ENCODE measurements around the gene PAPSS2.
"Not testable (repeated sequence)": the region's sequence is repeated elsewhere in the genome, so short reads cannot be mapped to it uniquely, and the experiment has no call there.

Gene PAPSS2

DNA sequence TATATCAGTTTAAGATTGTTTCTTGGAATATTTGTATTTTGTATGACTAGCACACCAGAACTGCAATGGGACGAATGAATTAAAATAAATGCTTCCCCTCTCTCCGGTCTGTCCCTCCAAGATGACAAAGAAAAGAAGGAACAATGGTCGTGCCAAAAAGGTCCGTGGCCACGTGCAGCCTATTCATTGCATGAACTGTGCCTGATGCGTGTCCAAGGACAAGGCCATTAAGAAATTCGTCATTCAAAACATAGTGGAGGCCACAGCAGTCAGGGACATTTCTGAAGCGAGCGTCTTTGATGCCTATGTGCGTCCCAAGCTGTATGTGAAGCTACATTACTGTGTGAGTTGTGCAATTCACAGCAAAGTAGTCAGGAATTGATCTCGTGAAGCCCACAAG, 17.2 kb upstream of the PAPSS2 start:
- no peak for DNase-seq (ENCODE audit: low read depth in 1 of 2, low spot score in 1 of 2)

DNA sequence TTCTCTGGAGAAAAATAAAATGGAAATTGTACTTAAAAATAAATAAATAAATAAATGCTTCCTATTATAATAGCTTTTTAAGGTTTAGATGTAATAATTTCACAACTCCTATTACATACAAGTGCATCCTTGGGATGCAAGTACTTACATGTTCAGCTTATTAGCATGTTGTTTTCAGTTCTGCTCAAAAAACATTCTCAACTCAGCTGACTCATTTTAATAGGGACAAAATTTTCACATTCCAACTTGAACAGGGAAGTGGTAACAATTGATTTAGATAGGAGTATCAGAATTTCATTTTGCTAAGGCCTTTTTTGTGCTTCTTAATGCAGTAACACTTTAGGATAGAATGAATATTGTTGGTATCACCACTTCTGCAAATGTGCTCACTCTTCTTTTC, 16.7 kb upstream of the PAPSS2 start:
- DNase-seq (ENCODE audit: low read depth in 1 of 2, low spot score in 1 of 2): no peak

DNA sequence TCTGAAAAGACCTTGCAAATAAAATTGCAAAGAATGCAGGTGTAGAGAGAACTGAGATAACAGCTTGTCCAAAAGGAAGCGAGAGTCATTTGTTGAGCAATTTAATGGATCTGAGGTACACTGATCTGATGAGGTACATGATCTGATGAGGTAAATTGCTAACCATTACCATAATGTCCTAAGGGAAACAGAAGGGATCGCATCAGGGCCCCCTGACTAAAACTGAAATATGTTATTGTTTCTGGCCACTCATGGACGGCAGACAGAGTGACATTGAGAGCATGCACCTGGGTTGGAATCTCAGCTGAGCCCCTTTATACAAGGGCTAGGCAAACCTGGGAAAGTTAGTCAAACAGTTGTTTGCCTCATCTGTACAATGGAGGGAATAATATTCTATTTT, 15.8 kb upstream of the PAPSS2 start:
- no peak for DNase-seq (ENCODE audit: low read depth in 1 of 2, low spot score in 1 of 2)

DNA sequence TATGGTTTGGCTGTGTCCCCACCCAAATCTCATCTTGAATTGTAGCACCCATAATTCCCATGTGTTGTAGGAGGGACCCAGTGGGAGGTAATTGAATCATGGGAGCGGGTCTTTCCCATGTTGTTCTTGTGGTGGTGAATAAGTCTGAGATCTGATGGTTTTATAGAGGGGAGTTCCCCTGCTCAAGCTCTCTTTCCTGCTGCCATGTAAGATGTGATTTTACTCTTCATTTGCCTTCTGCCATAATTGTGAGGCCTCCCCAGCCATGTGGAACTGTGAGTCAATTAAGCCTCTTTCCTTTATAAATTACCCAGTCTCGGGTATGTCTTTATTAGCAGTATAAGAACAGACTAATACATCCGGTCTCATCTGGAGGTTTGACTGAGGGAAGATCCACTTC, 15.2 kb upstream of the PAPSS2 start:
- not testable (repeated sequence) for DNase-seq (ENCODE audit: low read depth in 1 of 2, low spot score in 1 of 2)

DNA sequence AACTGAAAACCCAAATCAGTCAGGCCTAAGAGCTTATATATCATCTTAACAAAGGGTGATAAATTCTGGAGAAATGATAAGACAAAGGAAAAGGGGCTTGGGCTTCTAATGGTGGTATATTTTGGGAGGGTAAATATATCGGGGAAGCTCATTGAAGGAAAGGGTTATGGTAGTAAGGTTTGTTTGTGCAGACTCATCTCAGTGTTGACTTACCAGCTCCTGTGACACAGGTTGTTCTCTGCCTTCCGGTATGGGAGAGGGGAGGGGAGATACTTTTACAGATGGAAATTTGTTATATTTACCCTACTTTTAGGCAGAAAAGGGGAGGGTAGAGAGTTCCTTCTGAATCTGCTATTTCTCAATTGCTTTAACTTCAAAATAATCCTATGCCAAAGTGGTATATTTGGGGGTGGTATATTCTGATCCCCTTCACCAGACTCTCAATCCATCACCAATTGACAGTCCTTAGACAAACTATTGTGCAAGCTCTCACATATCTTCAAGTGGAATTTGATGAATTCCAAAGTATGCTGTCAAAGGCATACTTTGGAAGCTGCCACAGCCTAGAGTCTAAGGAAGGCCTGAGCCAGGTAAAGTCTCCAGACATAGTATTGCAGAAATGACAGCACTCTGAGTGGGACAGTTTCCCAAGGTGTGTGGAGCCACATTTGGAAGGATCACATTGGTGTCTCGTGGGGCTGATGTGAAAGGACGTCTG, 13.3 kb upstream of the PAPSS2 start:
- DNase-seq (ENCODE audit: low read depth in 1 of 2, low spot score in 1 of 2): no peak

DNA sequence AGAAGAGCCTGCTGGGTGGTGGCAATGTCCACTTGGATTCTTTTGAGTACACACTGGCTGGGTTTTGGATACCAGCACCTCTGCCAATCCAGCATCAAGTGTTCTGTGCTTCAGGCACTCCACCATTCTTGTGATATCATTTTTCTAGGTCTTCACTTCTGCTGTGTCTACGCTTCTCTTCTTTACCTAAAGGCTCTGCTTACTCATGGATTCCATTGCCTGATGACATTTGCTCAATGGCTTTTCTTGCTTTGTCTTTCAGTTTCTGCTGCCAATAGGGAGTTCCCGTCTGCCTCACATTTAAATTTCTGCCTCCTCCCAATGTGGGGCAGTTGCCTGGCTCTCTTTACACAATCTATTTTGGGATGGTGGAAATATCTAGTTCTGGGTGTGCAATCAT, 12.7 kb upstream of the PAPSS2 start:
- DNase-seq (ENCODE audit: low read depth in 1 of 2, low spot score in 1 of 2): no peak

DNA sequence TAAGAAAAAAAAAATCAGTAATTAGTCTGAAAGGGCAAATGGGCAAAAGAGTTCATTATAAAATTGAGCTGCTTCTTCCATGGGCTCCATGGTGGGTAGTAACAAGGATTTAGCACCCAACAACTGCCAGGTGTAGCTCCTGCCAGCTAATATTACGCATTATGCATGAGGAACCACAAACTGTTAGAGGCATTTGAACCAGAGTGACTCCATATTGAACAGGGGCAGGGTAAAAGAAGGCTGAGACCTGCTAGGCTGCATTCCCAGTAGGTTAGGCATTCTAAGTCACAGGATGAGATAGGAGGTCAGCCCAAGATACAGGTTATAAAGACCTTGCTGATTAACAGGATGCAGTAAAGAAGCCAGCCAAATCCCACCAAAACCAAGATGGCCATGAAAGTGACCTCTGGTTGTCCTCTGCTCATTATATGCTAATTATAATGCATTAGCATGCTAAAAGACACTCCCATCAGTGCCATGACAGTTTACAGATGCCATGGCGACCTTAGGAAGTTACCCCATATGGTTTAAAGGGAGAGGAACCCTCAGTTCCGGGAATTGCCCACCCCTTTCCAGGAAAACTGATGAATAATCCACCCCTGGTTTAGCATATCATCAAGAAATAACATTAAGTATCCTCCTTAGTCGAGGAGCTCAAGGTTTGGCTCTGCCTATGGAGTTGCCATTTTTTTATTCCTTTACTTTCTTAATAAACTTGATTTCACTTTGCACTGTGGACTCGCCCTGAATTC, 8.7 kb upstream of the PAPSS2 start:
- no peak for DNase-seq (ENCODE audit: low read depth in 1 of 2, low spot score in 1 of 2)

DNA sequence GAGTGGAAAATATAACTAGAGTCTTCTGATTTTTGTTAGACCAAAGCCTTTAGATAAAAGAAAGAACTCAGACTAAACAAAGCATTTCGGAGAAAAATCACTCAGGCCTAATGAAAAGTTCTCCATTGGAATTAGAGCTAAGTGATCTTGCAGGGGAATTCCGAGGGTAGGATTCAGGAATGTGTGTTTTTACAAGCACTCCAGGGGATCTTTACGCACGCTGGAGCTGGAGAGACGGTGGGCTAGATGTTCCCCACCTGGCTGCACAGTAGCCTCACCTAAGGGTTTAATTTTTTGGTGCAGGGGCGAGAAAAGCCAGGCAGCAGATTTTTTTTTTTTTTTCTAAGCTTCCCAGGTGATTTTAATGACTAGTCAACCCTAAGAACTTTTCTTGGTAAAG, 7.9 kb upstream of the PAPSS2 start:
- no peak for DNase-seq (ENCODE audit: low read depth in 1 of 2, low spot score in 1 of 2)

DNA sequence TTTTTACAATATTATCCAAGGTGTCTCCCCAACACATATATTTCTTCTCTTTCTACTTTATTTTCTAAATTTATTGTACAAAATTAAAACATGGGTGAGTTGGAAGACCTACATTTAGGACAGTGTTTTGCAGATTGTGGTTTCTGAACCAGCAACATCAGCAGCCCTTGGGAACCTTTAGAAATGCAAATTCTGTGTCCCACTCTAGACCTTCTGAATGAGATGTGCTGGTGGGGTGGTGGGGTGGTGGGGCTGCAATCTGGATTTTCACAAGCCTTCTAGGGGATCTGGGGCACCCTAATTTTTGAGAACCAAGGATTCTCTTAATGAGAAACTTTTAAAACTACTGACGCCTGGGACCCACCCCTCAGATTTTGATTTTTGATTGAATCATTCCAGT, 7.4 kb upstream of the PAPSS2 start:
- DNase-seq (ENCODE audit: low read depth in 1 of 2, low spot score in 1 of 2): no peak

DNA sequence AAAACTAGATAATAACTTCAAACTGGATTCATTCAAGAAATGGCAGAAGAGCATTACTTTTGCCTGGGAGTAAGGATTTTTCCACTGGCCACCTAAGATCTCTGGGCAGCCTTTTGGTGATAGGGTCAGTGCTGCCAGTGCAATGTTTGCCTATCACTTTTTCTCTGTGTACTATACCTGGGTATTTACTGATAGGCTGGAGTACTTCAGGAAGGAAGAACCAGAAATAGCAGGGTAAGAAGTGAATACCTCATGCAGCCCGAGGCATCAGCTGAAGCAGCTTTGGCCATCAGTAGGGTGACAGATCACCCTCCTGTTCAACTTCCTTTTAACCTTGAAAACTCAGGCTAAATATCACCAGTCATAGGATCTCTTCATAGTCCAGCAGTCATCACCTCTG, 5.5 kb upstream of the PAPSS2 start:
- no peak for DNase-seq (ENCODE audit: low read depth in 1 of 2, low spot score in 1 of 2)

DNA sequence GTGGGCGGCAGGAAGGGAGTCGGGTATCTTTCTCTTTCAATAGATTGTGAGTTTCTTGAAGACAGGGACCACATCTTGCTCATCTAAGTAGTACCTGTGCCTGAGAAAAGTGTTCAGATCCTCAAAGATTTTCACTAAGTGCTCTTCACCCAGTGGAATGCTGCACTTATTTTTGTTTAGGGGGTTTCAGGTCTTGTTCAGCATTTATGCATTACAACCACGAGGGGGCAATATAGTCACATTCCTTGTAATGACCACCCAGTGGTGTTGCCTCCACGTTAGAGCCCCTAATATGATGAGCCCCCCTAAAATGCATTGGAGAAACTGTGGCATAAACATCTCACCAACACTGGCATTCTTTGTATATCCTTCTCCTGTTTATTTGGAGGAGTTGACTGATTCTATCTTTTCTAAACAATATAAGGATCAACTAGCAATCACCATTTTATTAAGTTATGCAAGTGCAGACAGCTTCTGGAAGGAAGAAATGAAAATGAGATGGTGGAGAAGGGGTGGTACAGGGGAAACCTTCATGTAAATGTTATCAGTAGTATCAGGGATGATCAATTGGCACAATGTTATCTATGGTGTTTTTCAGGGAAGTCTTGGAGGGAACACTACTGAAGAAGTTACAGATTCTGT, 3.1 kb upstream of the PAPSS2 start:
- DNase-seq (ENCODE audit: low read depth in 1 of 2, low spot score in 1 of 2): no peak

DNA sequence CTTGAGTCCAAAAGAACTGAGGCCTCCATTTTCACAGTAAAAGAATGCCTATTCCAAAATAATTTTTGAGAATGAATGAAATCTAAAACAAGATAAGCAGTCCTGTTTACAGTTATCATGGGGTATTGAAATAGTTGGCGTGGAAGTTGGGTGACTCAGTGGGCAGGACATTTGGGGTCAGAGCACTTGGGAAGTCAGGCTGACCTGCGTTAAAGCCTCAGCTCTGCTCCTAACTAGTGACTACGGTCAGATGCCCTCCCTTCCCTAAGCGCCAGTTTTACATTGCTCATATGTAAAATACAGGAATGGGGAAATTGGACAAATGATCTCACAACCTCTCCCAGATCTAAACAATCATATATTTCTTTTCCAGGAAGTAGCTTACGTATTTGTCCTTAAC, 2.3 kb upstream of the PAPSS2 start:
- no peak for DNase-seq (ENCODE audit: low read depth in 1 of 2, low spot score in 1 of 2)

DNA sequence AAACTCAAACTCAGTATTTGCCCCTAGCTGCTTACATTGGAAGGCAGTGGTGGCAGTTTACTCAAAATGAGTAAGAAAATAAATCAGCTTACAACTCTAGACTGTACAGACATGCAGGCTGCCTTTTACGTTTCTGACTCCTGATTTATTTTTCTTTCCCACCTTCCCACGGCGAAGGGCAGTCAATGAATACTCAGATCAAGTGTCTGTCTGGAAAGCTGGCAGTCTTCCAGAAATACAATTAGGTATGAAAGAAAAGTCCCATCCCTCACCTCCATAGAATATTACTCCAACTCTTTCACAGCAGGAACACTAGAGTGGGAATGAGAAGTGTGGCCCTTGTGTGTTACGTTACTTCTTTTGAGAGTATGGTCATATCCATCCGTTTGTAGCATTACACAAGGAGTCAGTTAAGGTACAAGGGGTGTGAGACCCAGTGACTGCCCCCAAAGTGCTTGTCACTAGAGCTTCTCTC, 1.3 kb upstream of the PAPSS2 start:
- DNase-seq (ENCODE audit: low read depth in 1 of 2, low spot score in 1 of 2): no peak

DNA sequence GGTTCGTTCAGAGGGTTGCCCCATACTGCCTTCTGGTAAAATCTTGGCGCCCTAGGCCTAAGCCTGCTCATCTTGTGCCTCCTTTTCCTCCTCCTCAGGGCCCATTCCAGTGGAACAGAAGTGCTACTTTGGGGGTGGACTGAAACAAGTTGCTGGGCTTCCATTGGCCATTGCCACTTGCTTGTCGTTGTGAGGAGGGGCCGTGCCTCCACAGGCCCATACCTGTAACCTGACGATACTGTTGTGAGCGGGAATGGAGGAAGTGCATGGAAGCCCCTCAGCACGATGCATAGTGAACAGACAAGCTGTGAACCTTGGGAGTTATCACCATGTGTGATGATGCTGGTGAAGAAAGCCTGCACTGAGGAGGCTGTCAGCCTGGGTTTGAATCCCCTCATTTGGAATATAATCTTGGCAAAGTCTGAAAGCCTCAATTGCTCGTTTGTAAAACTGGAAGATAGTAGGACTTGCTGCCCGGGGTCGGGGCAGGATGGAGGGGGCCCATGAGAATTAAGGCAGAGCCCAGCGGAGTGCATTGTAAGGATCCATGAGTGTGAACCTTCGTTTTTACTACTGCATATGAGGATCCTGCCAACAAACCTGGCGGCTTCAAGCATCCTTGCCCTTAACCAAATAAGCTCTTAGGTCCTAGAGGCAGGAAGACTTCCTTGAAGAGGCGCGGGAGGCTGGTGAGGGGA, 671 bp upstream of the PAPSS2 start:
- DNase-seq (ENCODE audit: low read depth in 1 of 2, low spot score in 1 of 2): no peak

DNA sequence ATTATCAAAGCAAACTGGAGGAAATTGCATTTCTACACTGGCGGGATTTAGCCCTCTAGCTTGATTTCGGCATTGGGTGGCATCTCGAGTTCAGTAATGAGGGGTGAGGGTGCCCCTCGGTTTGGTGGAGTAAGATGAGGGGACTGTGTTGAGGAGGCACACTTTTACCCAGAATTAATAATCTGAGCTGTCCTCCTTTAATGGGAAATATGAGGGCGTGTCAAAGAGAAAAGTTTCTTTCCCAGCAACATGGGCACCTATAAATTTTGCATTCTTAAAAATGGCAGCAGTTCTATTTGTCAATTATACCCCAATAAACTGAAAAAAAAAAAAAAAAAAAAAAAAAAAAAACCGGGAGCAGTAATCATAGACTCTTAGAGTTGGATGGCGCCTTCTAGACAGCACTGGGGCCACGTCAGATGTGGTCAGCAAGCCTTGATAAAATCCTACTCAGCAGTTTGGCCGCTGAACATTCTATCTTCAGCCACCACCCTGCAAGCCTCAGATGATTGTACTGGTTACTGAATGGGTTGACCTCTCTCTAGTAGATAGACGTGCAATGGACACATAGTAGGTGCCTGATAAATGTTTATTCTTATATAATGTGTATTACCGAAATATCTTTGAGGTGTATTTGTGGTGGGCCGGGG, 931 bp downstream of the PAPSS2 start:
- DNase-seq (ENCODE audit: low read depth in 1 of 2, low spot score in 1 of 2): no peak

DNA sequence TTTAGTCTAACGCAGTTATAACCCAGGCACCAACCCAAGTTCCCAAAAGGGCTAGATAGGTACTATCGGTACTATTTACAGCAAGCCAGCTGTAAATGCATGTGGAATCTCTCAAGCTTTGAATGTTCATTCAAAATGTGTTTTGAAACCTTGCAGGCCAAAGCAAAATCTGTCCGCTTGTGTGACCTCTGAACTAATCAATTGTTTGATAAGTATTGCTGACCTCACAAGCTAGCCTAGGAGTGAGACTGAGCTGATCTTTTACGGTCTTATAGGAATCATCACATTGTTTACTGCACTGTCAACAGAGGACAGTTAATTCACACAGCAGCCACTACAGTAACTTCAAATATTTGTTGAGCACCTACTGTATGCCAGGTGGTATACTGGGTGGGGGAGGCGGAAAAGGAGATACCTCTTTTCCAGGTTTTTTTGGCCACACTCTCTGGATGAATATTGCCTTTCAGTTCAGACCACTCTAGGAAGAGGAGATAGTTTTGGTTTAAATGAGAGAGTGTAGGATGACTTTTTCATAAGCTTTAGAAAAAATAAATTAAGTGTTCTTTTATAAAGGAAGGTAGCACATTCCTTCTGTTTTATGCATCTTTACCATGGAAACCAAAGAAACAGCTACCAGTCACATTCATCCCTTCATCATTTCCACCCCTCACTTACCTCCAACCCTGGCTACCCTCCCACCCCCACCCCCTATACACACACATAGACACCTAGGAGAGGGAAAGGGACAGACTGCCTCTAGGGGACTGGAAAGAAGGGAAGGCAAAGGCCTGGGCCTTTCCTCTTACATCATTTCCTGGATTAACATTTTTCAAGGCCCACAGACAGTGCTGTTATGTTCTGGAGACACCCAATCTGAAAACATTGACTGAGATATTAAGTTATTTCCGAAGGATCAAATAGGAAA, 2.4 kb downstream of the PAPSS2 start:
- DNase-seq (ENCODE audit: low read depth in 1 of 2, low spot score in 1 of 2): no peak

DNA sequence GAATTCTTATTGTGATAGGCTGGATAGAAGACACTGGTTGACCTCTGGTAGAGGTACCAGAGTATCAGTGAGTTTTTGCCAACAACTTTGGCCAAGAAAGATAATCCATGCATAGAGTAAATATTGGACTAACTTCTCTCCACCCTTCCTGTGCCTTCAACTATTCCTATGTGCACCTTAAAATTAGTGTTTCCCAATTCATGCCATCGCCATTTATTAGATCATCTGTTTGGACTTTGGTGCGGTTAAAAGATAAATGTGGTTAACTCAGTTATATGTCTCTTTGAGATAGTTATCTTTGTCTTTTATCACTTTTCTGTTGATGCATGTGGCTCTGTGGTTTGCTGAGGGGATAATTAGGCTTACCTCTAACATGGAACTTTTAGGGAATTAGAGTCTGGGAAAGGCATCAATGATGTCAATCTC, 4.6 kb downstream of the PAPSS2 start:
- DNase-seq (ENCODE audit: low read depth in 1 of 2, low spot score in 1 of 2): no peak

DNA sequence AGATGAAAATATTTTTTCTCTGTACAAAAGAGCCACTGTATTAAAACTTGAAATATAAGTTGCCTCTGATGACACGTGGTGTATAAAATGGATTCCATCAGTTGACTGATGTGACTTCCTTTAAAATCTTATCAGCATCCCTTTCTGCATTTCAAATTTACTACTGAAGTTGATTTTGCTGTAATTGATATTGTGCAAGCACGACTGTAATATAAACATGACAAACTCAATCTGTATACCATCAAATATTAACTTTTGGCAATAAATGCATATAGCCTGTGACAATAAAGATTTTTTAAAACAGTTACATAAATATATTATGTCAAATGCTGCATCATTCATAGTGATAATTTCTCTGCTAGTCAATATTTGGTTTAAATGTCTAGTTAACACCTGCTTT, 7.8 kb downstream of the PAPSS2 start:
- no peak for DNase-seq (ENCODE audit: low read depth in 1 of 2, low spot score in 1 of 2)

DNA sequence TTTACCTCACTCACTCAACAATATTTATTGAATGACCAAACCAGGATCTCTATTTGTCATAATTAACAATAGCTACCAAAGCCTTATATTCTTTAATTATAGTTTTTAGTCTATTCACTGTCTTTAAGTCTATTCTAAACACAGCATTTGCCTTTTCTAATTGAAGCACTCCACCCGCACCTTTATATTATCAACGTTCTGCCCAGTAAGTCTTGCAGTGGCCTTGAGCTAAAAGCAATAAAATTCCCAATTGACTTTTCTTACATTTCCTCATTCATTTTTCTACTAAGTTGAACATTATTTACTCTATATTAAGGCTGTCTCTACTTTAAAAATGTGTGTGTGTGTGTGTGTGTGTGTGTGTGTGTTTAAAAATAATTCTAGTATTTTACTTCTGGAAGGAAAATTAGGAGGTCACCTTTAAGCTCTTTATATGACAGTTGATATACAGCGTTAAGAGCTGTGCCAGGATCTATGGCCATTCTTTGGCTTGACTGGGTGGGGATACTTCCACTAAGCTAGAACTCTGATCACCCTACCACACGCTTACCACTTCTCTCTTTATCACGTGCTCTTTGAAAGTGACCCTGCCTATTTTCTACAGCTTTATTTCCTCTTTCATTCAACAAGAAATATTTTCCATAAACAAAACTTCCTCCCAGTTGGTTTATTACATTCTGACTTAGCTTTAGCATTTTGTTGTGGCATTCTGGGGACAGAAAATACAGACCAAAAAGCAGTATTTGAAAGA, 8.8 kb downstream of the PAPSS2 start:
- no peak for DNase-seq (ENCODE audit: low read depth in 1 of 2, low spot score in 1 of 2)

Measured in activated CD4-positive, alpha-beta T cell treated with anti-CD3 and anti-CD28 coated beads, Interleukin-2, amount 50 U/mL, for 24 hours (primary cell).